DMS79 treated with DMSO at 0.1 percent for 48 hours (cell line): Measurements from ENCODE around the gene SS18L1.
"Not testable (repeated sequence)": the region's sequence is repeated elsewhere in the genome, so short reads cannot be mapped to it uniquely, and the experiment has no call there.

Experiments used
- DNase-seq: peaks from one replicate; lab custom pipeline; 2025; lab: John Stamatoyannopoulos, UW

Gene SS18L1

DNA sequence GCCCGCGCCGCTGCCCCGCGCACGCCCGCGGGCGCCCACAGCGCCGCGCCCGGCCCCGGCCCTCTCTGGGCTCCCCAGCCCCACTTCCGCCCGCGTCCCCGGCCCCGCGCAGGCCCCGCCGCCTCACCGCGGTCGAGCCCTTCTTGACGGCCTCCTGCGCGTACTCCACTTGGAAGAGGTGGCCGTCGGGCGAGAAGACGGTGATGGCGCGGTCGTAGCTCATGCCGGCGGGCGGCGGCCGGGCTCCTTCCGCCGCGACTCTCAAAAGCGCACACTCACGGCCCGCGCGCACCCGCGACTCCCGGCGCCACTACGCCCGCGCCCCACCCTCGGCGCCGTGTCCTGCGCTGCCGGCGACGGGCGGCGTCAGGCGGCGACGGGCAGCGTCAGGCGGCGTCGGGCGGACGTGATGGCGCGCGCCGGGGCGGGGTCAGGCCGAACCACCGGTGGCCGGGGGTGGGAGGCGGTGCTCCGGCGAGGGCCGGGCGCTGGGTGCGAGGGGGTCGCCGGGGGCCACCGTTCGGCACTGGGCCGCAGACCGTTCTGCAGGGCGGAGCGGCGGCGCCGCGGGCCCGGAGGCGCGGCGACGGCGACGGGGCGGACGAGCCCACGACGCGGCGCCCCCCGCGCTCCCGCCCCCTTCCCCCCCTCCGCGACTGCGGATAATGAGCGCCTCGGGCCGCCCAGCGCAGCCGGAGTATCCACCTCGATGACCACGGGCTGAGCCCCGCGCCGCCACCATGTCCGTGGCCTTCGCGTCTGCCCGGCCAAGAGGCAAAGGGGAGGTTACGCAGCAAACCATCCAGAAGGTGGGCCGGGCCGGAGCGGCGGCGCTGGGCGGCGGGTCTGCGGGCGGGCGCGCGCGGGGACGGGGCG, at the start of gene SS18L1, which contains the start of gene PSMA7:
Gene SS18L1 (plus strand): TSS at position 689 of the 876 bp plus-strand sequence. CDS start 52 bp downstream, at position 741.
Gene PSMA7 (minus strand): TSS at position 314 of the 876 bp plus-strand sequence. CDS start 91 bp downstream, at position 223.
- peak; percentile 79 for DNase-seq

DNA sequence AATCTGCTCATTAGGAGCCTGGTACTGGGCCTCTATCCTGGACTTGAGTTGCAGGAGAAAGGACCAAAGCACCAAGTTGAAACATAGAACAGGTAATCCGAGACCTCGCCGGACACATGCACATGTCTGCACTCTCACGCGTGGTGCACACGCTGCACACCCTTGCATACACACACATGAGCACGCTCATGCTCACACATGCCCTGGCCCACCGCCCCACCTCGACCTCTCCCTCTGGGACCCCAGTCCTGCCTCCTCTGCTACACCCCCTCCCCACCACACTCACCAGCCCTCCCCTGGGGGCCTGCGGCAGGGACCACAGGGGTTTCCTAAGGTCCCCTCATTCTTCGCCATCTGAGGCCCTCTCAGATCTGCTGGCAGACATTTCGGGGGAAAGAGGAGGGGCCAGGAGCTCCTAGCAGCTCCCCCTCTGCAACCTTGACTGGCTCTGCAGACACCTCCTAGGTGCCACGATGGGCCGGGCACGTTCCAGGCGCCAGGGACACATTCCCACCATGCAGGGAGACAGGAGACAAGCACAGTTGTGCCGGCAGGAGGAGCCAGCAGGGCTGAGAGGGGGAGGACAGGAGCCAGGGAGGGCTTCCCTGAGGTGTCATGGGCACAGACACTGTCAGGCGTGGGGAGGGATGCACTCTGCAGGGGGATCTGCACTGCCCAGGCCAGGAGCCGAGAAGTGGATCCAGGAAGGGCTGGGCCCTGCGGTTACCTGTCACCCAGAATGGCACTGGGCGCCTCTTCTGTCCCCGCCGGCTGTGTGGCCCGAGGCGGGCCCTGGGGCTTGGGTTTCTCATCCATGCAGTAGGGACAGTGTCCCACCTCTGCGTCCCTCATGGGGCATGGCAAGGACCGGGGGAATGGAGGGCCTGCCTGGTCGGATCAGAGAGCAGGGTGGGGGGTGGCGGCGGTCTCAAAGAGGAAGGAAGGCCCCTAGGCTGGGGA, 46.9 kb upstream of the SS18L1 start:
- no peak for DNase-seq

DNA sequence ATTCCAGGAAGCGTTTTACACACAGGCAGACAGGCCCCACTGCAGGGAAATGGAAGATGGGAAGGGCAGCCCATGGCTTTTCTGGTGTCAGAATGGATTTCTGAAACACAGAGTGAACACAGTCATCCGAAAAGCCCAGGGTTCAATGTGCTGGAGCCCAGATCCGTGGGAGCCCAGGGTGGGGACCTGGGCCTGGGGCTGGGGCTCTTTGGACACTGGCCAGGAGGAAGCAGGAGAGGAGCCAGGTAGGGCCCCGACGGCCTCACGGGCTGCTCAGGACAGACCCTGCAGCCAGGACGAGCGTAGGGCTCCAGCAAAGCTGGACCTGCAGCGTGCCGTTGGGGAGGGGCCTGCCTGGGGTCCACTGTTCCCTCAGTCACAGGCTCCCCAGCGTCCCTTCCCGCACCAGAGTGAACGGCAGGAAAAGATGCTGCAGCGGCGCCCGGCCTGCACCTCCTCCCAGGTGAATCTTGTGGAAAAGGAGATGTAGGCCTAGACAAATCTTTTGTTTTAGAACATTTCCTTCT, 45.6 kb upstream of the SS18L1 start:
- no peak for DNase-seq

DNA sequence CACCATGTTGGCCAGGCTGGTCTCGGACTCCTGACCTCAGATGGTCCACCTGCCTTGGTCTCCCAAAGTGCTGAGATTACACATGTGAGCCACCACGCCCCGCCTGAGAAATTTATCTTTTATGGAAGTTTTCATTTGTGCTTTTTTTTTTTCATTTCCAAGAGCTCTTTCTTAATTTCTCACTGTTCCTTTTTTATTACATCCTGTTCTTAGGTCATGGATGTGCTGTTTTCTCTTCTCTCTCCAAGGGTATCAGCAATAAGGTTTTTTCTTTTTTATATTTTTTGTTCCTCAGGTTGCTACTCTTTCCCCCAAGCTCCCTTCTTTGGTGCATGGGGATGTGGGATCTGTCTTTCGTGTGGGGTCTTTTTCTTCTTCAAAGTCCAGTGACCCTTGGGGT, 42.5 kb upstream of the SS18L1 start:
- DNase-seq, result no peak

DNA sequence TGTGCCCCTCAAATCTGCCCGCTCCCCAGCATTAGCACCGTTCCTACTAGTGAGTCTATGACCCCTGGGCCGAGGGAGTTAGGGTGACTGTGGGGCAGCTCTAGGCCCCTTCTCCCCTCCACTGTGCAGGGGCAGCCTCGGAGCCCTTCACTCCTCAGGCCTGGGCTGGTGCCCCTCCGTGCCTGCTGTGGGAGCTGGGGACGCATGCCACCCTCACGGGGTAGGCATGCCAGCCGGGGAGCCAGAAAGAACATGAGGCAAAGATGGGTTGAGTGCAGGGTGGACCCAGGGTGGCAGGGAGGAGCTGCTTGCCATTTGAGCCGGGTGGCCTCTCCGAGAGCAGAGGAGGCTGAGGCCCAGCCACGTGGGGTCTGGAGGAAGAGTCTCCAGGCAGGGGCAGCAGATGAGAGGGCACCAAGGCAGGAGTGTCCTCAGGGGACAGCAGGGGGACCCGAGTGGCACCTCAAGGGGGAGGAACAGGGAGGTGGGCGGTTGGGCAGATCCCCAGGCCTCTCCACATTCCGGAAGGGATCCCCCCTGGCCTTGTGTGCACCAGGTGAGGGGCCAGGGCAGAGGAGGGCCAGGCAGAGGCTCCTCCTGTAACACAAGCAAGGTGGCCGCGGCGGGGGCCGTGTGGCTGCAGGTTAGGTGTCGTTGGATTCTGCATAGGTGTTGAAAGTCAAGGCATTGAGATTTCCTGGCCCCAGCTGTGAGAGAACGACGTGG, 39.9 kb upstream of the SS18L1 start:
- no peak for DNase-seq

GRCh38 chr20:62104234-62104789, 39.3 kb upstream of the SS18L1 start:
- no peak for DNase-seq

GRCh38 chr20:62104791-62105345, 38.7 kb upstream of the SS18L1 start:
- no peak for DNase-seq

DNA sequence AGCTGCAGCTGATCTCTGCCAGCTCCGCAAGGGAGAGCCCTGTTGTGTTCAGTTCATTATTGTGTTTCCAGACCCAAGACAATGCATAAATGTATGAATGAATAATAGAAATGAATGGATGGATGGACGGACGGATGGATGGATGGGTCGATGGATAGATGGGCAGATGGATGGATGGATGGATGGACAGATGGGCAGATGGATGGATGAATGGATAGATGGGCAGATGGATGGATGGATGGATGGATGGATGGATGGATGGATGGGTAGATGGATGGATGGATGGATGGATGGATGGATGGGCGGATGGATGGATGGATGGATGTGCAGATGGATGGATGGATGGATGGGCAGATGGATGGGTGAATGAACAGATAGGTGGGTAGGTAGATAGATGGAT, 38.0 kb upstream of the SS18L1 start:
- DNase-seq, result no peak

DNA sequence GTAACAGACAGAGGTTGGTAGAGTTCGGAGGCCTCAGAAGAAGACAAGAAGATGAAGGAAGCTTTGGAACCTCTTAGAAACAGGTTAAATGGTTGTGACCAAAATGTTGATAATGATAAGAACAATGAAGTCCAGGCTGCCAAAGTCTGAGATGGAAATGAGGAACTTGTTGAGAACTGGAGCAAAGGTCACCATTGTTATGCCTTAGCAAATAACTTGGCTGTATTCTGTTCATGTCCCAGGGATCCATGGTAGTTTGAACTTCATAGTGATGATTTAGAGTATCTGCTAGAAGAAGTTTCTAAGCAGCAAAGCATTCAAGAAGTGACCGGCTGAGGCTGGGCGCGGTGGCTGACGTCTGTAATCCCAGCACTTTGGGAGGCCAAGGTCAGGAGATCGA, 32.4 kb upstream of the SS18L1 start:
- no peak for DNase-seq

DNA sequence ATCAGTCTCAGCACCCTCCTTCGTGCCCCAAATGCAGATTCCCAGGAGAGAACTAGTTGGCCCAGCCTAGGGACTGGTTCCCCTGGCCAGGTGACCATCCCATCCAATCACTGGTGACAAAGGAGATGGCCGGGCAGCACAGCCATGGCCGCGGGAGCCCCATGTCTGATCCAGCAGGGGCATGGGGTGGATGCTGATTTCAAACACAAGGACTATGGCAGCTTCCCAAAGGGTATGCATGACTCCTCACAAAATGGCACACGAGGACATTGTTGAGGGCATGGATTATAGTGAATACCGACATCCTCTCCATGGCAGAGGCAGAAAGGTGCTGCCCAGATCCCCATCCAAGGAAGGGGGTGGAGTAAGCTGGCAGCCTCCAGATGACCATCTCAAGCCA, 31.2 kb upstream of the SS18L1 start:
- no peak for DNase-seq

DNA sequence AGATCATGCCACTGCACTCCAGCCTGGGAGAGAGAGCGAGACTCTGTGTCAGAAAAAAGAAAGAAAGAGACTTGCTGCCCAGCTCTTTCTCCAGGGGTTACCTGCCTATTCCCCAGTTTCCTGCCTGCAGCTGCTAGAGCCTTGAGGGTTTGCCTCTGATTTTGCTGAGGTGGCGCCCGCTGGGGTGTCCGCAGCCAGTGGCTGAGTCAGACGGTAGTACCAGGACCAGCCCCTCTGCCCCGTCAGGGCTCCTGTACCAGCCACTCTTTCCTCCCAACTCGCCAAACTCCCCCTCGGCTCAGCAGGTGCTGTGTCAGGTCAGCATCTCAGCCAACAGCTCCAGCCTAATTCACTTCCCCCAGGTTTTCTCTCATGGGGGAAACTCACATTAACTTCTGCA, 28.7 kb upstream of the SS18L1 start:
- no peak for DNase-seq

DNA sequence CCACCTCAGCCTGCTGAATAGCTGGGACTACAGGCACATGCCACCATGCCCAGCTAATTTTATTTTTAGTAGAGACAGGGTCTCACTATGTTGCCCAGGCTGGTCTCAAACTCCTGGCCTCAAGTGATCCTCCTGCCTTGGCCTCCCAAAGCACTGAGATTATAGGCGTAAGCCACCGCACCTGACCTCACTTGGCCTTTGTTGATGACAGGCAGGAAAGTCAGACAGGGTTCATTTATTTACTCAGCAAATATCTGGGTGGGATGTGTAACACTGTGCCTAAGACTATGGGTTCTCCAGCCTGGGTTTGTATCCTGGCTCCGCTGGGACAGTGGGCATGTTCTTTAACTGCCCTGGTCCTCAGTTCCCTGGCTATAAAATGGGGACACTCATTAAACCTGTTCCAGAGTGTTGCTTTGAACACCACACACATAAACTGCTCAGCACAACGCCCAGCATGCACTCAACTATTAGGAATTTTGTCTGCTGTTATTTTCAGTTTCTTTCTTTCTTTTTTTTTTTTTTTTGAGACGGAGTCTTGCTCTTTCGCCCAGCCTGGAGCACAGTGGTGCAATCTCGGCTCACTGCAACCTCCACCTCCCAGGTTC, 27.7 kb upstream of the SS18L1 start:
- DNase-seq, result not testable (repeated sequence)

DNA sequence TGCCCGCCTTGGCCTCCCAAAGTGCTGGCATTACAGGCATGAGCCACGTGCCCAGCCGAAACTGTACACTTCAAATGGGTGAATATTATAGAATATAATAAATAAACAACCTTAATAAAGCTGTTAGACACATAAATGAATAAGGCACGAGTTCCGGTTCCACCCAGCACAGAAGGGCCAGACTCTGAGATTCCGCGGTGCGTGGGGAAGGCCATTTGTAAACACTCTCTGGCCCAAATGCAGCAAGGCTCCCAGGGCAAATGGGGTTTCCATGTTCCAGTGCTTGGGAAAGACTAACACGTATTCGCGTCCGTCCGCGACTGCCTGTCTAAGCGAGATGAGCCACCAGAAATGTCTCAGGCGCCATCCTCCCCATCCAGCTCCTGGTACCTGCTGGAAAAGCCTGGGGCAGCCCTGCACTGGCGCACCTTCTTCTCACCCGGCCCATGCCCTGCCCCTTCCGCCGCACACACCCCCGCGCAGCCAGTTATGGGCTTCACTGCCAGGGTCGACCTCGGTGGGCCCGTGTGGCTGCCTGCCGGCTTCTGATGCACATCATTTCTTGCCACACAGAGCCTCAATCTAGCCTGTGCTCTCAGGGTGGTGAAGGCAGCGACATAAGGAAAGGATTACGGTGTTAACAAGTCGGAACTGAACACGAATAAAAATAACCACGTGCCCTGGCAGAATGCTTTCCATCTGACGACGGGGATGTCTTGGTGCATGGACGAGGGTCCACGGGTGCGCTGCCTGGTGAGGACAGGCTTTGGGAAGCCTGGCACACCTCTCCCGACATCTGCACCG, 26.8 kb upstream of the SS18L1 start:
- no peak for DNase-seq

- DNase-seq, result peak; percentile 80
These were observed 26.3 kb upstream of the SS18L1 start for GRCh38 chr20:62117362-62117646.

DNA sequence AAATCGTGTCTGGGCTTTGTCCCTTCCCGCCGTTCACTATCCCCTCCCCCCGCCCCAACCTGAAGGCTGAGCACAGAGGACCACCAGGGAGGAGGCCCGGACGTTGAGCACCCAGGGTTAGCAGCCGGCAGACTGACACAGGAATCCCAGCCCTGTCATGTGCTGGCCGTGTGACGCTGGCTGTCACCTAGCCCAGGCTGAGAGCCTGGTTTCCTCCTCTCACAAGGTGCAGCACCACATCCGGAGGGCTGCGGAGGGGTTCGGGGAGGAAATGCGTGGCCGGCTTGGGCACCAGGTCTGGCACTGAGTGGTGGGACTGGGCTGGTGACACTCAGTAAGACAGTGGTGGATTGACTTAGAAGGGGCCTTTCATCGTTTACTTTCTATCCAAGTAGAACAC, 25.9 kb upstream of the SS18L1 start:
- no peak for DNase-seq

GRCh38 chr20:62118113-62119043, 25.2 kb upstream of the SS18L1 start:
- no peak for DNase-seq

GRCh38 chr20:62119115-62119514, 24.5 kb upstream of the SS18L1 start:
- DNase-seq, result no peak

DNA sequence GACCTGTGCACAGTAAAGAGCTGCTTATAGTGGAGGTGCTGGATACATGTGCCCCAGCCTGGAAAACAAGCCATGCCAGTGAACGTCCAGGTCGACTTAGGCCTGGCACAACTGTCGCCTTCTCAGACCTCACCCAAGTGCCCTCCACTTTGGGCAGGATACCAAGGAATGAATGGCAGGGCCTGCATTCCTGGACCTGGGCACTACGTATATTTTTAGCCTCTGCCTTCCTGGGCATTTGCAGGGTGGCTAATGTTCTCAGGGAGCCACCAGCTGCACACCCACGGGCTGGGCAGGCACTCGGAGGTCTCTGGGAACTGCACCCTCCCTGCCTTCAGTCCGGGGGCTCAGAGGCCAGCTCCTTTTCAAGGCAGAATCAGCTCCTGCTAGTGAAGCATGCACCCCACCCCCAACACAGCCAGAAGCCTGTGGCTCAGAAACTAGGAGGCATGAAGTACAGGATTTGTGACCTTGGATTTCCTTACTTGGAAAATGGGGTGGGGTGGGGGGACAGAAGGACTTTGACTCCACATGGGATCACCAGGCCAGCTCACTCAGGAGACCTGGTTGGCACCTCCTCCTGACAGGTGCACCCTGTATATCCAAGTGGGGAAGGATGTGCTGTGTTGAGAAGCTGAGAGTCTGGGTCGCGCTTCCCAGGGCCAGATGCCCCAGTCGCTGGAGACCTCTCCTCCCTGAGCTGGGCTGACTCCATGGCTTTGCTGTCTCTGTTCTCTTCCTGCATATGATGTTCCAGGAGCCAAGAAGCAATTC, 23.8 kb upstream of the SS18L1 start:
- DNase-seq, result no peak
